CD14-positive monocyte (primary cell): ENCODE measurements around the gene PTPRN2. TPM values are rescaled to one million over a fixed set of nuclear protein-coding genes. Genes with fewer than 3 reads are reported as not detected.

Source experiments
- DNase-seq, 3 donors: peaks; one replicate each; pipeline ENCODE4 v3.0.0-alpha.2; 2011 to 2022
- H2AFZ ChIP-seq: 2 replicates; pipeline ENCODE4 v1.6.0; 2012; ENCODE audit warnings: mild to moderate bottlenecking, low read depth, low read length, inconsistent platforms; ENCODE audit not compliant: insufficient read depth, poor library complexity, severe bottlenecking
- H3K27ac ChIP-seq, 2 donors: 1 replicate in 1 of 2; 2 replicates in 1 of 2; pipeline ENCODE4 v1.5.1; 2012 to 2013; ENCODE audit warnings: low read length in 2 of 2, control low read depth in 1 of 2, inconsistent platforms in 1 of 2, low read depth in 1 of 2, mild to moderate bottlenecking in 1 of 2
- H3K27me3 ChIP-seq, 2 donors: one replicate each; pipeline versions ENCODE4 v1.6.0 to v1.6.1; 2011 to 2013; ENCODE audit warnings: low read length in 2 of 2; ENCODE audit not compliant: control insufficient read depth in 2 of 2, insufficient read depth in 2 of 2
- H3K36me3 ChIP-seq, 2 donors: replicated peaks in 1 of 2; 1 replicate in 1 of 2; 2 replicates in 1 of 2; pipeline versions ENCODE4 v1.5.1 to v1.6.1; 2012 to 2013; ENCODE audit warnings: low read length in 2 of 2, control low read depth in 1 of 2, inconsistent platforms in 1 of 2, mild to moderate bottlenecking in 1 of 2; ENCODE audit not compliant: insufficient read depth in 2 of 2, control insufficient read depth in 1 of 2
- H3K4me1 ChIP-seq, 2 donors: 1 replicate in 1 of 2; 2 replicates in 1 of 2; pipeline versions ENCODE4 v1.5.1 to v1.6.1; 2012 to 2013; ENCODE audit warnings: low read length in 2 of 2, control low read depth in 1 of 2, inconsistent platforms in 1 of 2, mild to moderate bottlenecking in 1 of 2, moderate library complexity in 1 of 2; ENCODE audit not compliant: insufficient read depth in 2 of 2, control insufficient read depth in 1 of 2
- H3K4me2 ChIP-seq: replicated peaks from 2 replicates; pipeline ENCODE3; 2012; ENCODE audit warnings: low read length, moderate library complexity, mild to moderate bottlenecking; ENCODE audit not compliant: poor library complexity, severe bottlenecking; ENCODE audit errors: extremely low read depth
- H3K4me3 ChIP-seq, 3 experiments: fragments of 200-600 bp in 1 of 3; sonication (generic) in 1 of 3; replicated peaks in 1 of 3; 1 replicate in 2 of 3; 2 replicates in 1 of 3; pipeline ENCODE4 v1.5.1; 2011 to 2013; ENCODE audit warnings: low read length in 3 of 3, mild to moderate bottlenecking in 3 of 3, control low read depth in 2 of 3, low read depth in 2 of 3, inconsistent platforms in 1 of 3, moderate library complexity in 1 of 3
- H3K79me2 ChIP-seq: 2 replicates; pipeline ENCODE4 v1.6.0; 2012; ENCODE audit warnings: mild to moderate bottlenecking, control low read depth, inconsistent platforms, low read length, moderate library complexity; ENCODE audit not compliant: insufficient read depth
- H3K9ac ChIP-seq: 2 replicates; pipeline ENCODE4 v1.6.0; 2017; ENCODE audit warnings: low read length, mild to moderate bottlenecking; ENCODE audit not compliant: insufficient read depth, poor library complexity, severe bottlenecking
- H3K9me3 ChIP-seq, 2 donors: replicated peaks in 1 of 2; 1 replicate in 1 of 2; 2 replicates in 1 of 2; pipeline versions ENCODE4 v1.5.1 to v1.6.1; 2012 to 2013; ENCODE audit warnings: low read length in 2 of 2, control low read depth in 1 of 2; ENCODE audit not compliant: control insufficient read depth in 1 of 2, insufficient read depth in 1 of 2
- H4K20me1 ChIP-seq: 2 replicates; pipeline ENCODE4 v1.6.0; 2012; ENCODE audit warnings: mild to moderate bottlenecking, low read length, control low read depth, moderate library complexity; ENCODE audit not compliant: insufficient read depth
- H3K27ac Mint-ChIP-seq, 7 donors: one replicate each; pipeline ENCODE4 v1.8.0; 2020; ENCODE audit warnings: mild to moderate bottlenecking in 7 of 7, mixed read lengths in 7 of 7, moderate library complexity in 6 of 7, inconsistent platforms in 2 of 7
- H3K27me3 Mint-ChIP-seq, 3 donors: one replicate each; pipeline ENCODE4 v1.8.0; 2021 to 2022; ENCODE audit warnings: low read depth in 3 of 3, mild to moderate bottlenecking in 3 of 3, mixed read lengths in 3 of 3, moderate library complexity in 3 of 3, inconsistent platforms in 1 of 3
- H3K36me3 Mint-ChIP-seq, 2 donors: one replicate each; pipeline ENCODE4 v1.8.0; 2020; ENCODE audit warnings: mixed read lengths in 2 of 2, inconsistent platforms in 1 of 2, mild to moderate bottlenecking in 1 of 2
- H3K4me1 Mint-ChIP-seq: one replicate; pipeline ENCODE4 v1.8.0; 2020; ENCODE audit warnings: mild to moderate bottlenecking, mixed read lengths
- H3K4me3 Mint-ChIP-seq, 2 donors: one replicate each; pipeline ENCODE4 v1.8.0; 2020; ENCODE audit warnings: mild to moderate bottlenecking in 2 of 2, mixed read lengths in 2 of 2, moderate library complexity in 1 of 2
- H3K9me3 Mint-ChIP-seq, 7 donors: one replicate each; pipeline ENCODE4 v1.8.0; 2020 to 2022; ENCODE audit warnings: mixed read lengths in 7 of 7, mild to moderate bottlenecking in 6 of 7, moderate library complexity in 6 of 7, inconsistent platforms in 2 of 7
- WGBS: methylation state at CpG from one replicate; pipeline ENCODE4 v1.1.5; 2013; ENCODE audit warnings: missing lambda C conversion rate; ENCODE audit not compliant: insufficient coverage; 5-methylcytosine and 5-hydroxymethylcytosine counted together
- intact Hi-C, 2 donors: fragments of 100-400 bp; cut with micrococcal nuclease; formaldehyde crosslinking; loops; one replicate each; pipeline versions ENCODE4 v1.15.0 to v1.15.1; 2023
- polyA plus RNA-seq, 3 donors: library from polyadenylated mRNA; depleted of rRNA in 1 of 3; unstranded in 2 of 3; stranded (reverse) in 1 of 3; fragments of 300-500 nt in 2 of 3; fragments of >200 nt in 1 of 3; fragmentation: Illumina TruSeq in 2 of 3; gene quantifications; 1 replicate in 2 of 3; 2 replicates in 1 of 3; pipeline ENCODE4 v1.2.3, GENCODE V29; 2012 to 2021
- TF ChIP-seq, protein P1 (sequence below): fragments of 200-600 bp; IDR thresholded peaks from one replicate; pipeline ENCODE4 v1.8.0; 2022; ENCODE audit warnings: antibody characterized with exemption, mild to moderate bottlenecking

The PTPRN2 gene
- polyA plus RNA-seq, 3 donors: 0.25 to 1.4 (median 0.97) TPM

DNA sequence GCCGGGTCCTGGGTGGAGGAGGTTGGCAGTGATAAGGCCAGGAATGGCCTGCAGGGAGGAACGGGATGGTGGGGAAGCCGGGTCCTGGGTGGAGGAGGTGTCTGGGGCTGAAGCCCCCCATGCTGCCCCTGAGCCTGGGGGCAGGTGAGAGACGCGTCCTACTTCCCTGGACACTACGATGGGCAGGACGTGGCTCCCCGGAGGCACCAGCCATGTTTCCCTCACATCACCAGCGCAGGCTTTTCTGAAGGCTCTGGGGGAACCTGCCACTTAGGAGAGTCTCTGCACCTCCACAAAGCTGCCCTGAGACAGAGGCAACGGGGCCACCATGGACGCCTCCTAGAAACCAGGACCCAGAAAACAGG lies 926.0 kb downstream of the PTPRN2 start:
- no peak overlapping the region for H3K27ac ChIP-seq
- no peak overlapping the region for H3K4me2 ChIP-seq
- no peak overlapping the region for H3K9ac ChIP-seq
- H3K4me1 Mint-ChIP-seq: peaks cover 4% of the 10 kb centered on the region
- no peaks in the 10 kb centered on the region for H3K36me3 Mint-ChIP-seq
- H3K79me2 ChIP-seq: no peaks in the 10 kb centered on the region
- peaks cover 1 to 7% (median 5%) of the 10 kb centered on the region in 3 donors for H3K27me3 Mint-ChIP-seq
- no peak overlapping the region for H2AFZ ChIP-seq
- H3K27me3 ChIP-seq: no peaks in the 10 kb centered on the region
- peaks cover 0 to 7% of the 10 kb centered on the region in 2 donors for H3K4me1 ChIP-seq
- WGBS: 87% methylated on average over 5 of the region's 11 CpGs
- intact Hi-C loops: no loop called here
- H3K9me3 Mint-ChIP-seq: peaks cover 0 to 7% (median 0%) of the 10 kb centered on the region in 7 donors
- H3K9me3 ChIP-seq: no peaks in the 10 kb centered on the region
- TF ChIP-seq, protein P1, sequence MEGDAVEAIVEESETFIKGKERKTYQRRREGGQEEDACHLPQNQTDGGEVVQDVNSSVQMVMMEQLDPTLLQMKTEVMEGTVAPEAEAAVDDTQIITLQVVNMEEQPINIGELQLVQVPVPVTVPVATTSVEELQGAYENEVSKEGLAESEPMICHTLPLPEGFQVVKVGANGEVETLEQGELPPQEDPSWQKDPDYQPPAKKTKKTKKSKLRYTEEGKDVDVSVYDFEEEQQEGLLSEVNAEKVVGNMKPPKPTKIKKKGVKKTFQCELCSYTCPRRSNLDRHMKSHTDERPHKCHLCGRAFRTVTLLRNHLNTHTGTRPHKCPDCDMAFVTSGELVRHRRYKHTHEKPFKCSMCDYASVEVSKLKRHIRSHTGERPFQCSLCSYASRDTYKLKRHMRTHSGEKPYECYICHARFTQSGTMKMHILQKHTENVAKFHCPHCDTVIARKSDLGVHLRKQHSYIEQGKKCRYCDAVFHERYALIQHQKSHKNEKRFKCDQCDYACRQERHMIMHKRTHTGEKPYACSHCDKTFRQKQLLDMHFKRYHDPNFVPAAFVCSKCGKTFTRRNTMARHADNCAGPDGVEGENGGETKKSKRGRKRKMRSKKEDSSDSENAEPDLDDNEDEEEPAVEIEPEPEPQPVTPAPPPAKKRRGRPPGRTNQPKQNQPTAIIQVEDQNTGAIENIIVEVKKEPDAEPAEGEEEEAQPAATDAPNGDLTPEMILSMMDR: no peak
- H3K27ac Mint-ChIP-seq: no peak overlapping the region
- H3K4me3 ChIP-seq: no peak overlapping the region
- no peaks in the 10 kb centered on the region for H4K20me1 ChIP-seq
- DNase-seq: no peak
- H3K36me3 ChIP-seq: no peaks in the 10 kb centered on the region
- no peak overlapping the region for H3K4me3 Mint-ChIP-seq

DNA sequence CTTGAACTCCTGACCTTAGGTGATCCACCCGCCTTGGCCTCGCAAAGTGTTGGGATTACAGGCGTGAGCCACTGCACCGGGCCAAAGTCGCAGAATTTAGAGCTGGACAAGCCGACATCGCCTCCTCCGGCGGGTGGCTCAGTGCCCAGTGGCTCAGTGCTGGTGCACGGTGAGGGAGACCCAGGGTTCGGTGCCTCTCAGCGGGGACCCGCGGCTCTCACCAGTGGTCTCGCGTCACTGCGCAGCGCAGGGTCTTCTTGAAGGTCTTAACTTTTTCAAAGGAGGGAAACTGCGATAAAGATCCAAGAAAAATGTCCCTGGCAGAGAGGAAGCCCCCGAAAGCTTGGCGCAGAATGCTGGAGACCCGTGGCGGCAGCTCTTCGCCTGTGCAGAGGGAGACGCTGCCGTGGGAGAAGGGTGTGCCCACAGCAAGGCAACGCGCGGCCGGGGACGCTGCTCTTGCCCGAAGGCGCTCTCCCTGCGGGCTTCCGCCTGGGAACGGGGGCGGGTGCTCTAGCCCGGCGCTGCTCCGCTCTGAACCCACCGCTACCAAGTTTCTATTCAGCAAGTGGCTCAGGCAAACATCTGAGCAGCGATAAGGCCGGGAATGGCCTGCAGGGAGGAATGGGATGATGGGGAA lies 926.5 kb downstream of the PTPRN2 start:
- peaks cover 4 to 7% (median 5%) of the 10 kb centered on the region in 3 donors for H3K27me3 Mint-ChIP-seq
- H3K4me3 ChIP-seq: no peak overlapping the region
- peaks cover 4% of the 10 kb centered on the region for H3K4me1 Mint-ChIP-seq
- DNase-seq: no peak
- no peak overlapping the region for H3K4me2 ChIP-seq
- H4K20me1 ChIP-seq: no peaks in the 10 kb centered on the region
- H3K36me3 ChIP-seq: no peaks in the 10 kb centered on the region
- WGBS: 86% methylated on average over 43 of the region's 43 CpGs
- TF ChIP-seq, protein P1: no peak
- H3K27ac ChIP-seq: no peak overlapping the region
- H3K4me3 Mint-ChIP-seq: no peak overlapping the region
- H3K27ac Mint-ChIP-seq: no peak overlapping the region
- peaks cover 0 to 7% of the 10 kb centered on the region in 2 donors for H3K4me1 ChIP-seq
- peaks cover 0 to 5% of the 10 kb centered on the region in 2 donors for H3K9me3 ChIP-seq
- H3K36me3 Mint-ChIP-seq: no peaks in the 10 kb centered on the region
- intact Hi-C loops: no loop called here
- H3K27me3 ChIP-seq: no peaks in the 10 kb centered on the region
- H3K9ac ChIP-seq: no peak overlapping the region
- no peaks in the 10 kb centered on the region for H3K79me2 ChIP-seq
- peaks cover 0 to 7% (median 2%) of the 10 kb centered on the region in 7 donors for H3K9me3 Mint-ChIP-seq
- no peak overlapping the region for H2AFZ ChIP-seq
